Measurements from ENCODE around the gene VILL. TPM values are rescaled to one million over a fixed set of nuclear protein-coding genes. Genes with fewer than 3 reads are reported as not detected.

VILL gene
- total RNA-seq, 2 donors from 2014 or later: 3.4 to 5.9 TPM

DNA sequence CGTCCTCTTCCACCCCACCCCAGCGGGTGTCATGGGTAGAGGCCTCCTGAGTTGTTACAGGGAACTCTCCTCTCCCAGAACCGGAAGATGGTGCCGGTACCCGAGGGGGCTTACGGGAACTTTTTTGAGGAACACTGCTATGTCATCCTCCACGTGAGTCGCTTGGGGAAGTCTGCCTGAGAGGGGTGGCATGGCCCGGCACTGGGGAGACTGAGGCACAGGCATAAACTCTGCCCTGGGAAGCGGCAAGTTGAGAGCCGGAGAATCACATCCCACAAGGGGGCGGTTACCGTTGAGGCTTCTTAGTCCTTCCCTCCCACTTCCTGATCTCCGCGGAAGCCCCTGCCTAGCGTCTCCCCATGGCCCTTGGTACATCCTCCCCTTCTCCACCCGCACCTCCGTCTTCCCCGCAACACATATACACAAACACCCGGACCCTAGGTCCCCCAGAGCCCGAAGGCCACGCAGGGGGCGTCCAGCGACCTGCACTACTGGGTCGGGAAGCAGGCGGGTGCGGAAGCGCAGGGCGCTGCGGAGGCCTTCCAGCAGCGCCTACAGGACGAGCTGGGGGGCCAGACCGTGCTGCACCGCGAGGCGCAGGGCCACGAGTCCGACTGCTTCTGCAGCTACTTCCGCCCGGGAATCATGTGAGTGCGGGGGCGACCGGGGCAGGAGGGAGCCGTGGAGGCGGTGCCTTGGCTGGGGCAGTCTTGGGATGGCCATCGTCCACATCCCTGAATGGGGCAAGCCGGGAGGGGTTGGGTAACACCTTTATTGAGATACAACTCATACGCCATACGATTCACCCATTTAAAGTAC is 3.4 kb downstream of the VILL start:
- intact Hi-C loops (cut with DNase I): no loop called here
- DNase-seq (ENCODE audit: low spot score): peak; percentile 95

DNA sequence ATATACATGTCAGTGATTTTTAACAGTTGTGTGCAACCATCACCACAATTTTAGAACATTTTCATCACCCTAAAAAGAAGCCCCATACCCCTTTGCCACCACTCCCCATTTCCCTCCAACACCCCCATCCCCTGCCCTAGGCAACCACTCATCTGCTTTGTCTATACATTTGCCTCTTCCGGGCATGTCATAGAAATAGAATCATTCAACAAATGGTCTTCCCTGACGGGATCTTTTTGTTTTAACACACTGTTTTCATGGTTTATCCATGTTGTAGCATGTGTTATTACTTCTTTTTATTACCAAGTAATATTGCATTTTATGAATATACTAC is 4.0 kb downstream of the VILL start:
- no peak for DNase-seq (ENCODE audit: low spot score)
- intact Hi-C loops (cut with DNase I): no loop called here

DNA sequence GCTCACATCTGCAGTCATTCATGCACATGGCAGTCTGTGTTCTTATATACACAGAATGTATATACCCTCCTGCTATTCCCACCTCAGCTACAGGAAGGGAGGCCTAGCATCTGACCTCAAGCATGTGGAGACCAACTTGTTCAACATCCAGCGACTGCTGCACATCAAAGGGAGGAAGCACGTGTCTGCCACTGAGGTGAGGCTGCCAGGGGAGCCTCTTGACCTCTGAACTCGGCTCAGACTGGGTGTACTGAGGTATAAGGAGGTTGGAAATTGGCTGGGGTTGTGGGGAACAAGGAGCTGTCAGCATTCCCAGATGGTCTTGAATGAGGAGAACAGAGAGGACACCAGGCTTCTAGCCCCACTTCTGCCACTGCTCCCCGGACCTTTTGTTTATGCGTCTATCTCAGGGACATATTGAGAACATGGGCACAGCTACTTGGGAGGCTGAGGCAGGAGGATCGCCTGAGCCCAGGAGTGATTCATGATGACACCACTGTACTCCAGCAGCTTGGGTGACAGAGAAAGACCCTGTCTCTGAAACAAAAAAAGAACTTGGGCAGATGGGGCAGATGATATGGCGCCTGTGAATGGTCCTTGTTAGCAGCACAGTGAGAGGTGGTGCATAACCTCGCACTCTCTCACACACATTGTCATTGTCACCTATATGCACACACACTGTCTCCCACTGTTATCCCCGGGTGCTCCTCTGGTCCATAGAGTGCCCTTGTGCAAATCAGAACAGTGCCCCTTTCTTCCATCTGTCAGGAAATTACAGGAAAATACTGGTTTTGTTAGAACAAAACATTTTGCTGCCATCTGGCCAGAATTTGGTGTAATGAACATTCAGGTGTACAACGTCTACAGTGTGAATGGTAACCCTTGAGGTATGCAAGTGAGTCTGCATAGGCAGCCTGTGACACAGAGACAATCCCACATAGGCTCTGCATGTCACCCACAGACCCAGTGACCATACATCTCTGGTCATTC is 5.4 kb downstream of the VILL start:
- intact Hi-C loops (cut with DNase I): no loop called here
- DNase-seq (ENCODE audit: low spot score): peak; percentile 36

DNA sequence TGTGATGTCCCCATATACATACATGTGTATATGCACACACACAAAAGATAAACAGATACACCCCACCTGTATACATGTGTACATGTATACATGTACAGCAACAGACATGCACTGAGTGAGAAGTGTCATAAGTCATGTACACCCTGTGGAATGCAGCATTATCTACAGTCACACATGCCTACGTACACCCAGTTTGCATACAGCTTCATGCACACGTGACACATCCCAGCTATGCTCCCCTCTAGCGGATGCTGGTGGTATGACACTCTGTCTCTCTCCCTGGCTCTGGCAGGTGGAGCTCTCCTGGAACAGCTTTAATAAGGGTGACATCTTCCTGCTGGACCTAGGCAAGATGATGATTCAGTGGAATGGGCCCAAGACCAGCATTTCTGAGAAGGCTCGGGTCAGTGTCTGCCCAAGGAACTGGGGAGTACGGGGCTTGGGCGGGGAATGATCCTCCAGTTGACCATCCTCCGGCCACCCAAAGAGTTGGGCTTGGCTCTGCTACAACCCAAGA is 6.3 kb downstream of the VILL start:
- intact Hi-C loops (cut with DNase I): no loop called here
- peak; percentile 89 for DNase-seq (ENCODE audit: low spot score)

DNA sequence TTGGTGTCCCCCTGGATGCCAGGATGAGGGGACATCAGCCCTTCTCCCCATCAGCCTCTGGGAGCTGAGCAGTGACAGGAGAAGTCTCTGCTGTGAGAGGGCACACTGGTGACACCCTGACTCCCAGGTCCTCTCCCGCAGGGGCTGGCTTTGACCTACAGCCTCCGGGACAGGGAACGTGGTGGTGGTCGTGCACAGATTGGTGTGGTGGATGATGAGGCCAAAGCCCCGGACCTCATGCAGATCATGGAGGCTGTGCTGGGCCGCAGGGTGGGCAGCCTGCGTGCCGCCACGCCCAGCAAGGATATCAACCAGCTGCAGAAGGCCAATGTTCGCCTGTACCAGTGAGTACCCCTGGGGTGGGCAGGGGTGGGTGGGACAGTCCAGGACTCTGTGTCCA is 6.8 kb downstream of the VILL start:
- peak; percentile 72 for DNase-seq (ENCODE audit: low spot score)

DNA sequence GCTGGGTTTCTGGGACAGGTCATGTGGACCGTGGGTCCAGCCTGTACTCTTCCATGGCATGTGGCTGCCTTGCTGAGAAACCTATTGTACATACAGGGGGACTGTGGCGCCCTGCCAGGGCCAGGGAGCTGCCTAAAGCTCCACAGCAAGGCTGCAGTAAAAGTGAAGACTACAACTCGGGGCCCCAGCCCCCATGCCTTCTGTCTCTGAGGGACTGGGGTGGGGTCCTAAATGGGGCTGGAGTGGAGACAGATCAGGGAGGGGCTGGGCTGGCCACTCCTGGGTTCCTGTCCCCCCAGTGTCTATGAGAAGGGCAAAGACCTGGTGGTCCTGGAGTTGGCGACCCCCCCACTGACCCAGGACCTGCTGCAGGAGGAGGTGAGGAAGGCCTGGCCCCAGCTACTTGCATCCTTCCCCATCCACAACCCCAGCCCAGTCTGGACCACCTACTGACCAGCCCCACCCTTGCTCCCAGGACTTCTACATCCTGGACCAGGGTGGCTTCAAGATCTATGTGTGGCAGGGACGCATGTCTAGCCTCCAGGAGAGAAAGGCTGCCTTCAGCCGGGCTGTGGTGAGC is 7.3 kb downstream of the VILL start:
- DNase-seq (ENCODE audit: low spot score): peak; percentile 78
- intact Hi-C loops (cut with DNase I): no loop called here

More for the DNA sequence above, 6.8 kb downstream of the VILL start:
- intact Hi-C loops (cut with DNase I): no loop called here

DNA sequence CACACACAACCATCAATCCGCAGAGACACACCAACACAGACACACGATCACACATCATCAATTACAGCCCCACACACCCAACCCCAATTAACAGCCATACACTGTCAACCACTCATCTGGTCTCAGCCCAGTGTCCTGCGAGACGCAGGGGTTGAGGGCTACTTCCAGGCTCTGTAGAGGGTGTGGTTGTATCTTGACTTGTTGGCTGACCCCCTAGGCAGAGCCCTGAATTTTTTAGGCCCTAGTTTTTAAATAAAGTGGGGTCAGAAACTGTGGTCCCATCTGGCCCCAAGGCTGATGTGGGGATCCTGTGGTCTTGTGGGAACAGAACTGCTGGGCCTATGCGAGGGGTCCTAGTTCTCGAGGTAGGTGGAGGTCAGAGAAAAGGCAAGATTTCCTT is 9.2 kb downstream of the VILL start:
- DNase-seq (ENCODE audit: low spot score): peak; percentile 25
- intact Hi-C loops (cut with DNase I): no loop called here

DNA sequence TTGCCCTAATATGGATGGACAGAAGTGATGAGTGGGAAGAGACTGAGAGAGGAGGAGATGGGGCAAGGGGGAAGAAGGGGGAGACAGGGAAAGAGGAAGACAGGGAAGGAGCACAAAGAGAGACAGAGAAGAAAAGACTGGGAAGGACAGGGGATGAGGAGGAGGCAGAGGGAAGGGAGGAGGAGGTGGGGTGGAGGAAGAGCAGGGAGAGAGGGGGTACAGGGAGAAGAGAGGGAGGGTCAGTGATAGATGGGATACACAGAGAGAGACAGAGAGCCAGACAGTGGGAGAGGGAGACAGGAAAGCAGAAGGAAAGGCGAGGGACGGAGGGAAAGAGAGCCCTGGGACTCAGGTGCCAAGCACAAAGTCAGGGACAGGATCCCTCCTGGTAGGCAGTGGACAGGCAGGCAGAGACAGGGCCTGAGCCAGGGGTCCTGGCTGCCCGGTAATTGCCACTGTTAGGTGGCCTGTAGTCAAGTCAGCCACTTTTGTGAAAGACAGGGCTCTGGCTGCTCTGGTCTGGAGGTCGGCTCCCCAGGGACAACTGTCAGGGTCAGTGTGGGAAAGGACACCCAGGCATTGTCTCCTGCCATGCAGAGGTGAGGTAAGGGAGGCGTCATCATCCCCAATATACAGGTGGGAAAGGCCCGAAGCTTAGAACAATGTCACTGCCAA is 9.8 kb downstream of the VILL start:
- DNase-seq (ENCODE audit: low spot score): peak; percentile 68
- intact Hi-C loops (cut with DNase I): no loop called here

DNA sequence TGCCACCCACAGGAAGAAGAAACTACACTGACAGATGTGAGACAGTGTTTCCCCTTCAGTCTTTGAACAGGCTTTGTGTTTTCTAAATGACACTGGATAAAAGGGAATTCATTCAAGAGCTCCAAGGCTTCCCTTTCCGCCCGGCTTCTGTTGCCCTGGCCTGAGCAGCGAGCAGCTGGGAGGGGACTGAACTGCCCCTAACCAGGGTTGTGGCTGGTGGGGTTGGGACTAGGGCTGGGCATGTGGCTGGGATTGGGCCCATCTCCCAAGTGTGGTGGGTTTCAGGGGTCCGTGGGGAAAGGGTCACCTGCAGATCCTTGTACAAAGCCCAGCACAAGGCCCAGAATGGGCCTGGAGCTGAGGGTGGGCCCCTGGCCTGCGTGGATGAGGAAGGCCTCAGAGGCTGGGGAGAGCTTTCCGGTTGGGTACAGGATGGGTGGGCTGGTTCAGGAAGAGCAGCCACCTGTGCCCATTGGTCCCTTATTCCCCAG is 10.4 kb downstream of the VILL start:
- intact Hi-C loops (cut with DNase I): no loop called here

DNA sequence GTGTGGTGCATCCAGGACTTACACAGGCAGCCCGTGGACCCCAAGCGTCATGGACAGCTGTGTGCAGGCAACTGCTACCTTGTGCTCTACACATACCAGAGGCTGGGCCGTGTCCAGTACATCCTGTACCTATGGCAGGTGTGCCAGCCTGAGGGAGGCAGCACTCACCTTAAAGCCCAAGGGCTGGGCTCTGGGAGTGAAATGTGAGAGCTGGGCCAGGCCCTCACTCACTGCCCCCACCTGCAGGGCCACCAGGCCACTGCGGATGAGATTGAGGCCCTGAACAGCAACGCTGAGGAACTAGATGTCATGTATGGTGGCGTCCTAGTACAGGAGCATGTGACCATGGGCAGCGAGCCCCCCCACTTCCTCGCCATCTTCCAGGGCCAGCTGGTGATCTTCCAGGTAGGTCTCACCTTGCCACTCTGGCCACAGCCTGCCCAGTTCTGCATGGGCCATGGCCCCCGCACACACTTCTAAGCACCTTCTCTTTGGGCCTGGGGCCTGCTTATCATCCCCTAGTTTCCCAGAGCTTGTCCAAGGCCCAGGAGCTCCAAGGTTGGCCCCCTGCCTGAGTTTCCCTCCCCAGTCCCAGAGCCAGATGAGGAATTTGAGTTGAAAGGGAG is 11.0 kb downstream of the VILL start:
- peak; percentile 72 for DNase-seq (ENCODE audit: low spot score)
- intact Hi-C loops (cut with DNase I): no loop called here

More for the DNA sequence above, 10.4 kb downstream of the VILL start:
- peak; percentile 64 for DNase-seq (ENCODE audit: low spot score)

DNA sequence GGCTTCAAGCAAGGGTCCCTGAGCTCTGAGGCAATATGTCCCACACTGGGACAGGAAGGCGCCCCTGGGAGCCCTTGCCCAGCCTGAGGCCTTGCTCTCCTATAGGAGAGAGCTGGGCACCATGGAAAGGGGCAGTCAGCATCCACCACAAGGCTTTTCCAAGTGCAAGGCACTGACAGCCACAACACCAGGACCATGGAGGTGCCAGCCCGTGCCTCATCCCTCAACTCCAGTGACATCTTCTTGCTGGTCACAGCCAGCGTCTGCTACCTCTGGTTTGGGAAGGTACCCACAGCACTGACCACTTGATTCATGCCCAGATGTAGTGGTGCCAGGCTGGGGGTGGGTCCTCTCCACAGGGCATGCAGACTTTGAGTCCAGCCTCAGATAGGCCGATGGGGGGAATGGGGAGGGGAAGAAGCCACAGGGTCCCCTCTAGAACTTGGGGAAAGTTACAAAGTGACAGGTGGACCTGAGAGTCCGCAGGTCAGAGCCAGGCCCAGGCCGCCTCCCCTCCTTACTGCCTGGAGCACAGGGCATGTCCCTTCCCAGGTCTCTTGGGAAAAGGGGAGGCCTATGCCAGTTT is 11.8 kb downstream of the VILL start:
- DNase-seq (ENCODE audit: low spot score): peak; percentile 71
- intact Hi-C loops (cut with DNase I): no loop called here

DNA sequence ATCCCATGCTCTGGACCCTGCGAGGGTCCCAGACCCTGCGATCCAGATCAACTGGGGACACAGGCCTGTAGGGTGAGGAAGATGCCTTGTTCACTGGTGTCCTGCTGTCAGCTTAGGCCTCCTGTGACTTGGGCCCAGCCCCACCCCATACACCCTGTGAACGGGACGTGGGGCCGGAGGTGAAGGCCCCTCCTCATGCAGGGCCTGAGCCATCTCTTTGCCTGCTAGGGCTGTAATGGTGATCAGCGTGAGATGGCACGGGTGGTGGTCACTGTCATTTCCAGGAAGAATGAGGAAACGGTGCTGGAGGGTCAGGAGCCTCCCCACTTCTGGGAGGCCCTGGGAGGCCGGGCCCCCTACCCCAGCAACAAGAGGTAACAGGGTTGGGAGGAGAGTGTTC is 12.4 kb downstream of the VILL start:
- DNase-seq (ENCODE audit: low spot score): peak; percentile 71
- intact Hi-C loops (cut with DNase I): no loop called here

DNA sequence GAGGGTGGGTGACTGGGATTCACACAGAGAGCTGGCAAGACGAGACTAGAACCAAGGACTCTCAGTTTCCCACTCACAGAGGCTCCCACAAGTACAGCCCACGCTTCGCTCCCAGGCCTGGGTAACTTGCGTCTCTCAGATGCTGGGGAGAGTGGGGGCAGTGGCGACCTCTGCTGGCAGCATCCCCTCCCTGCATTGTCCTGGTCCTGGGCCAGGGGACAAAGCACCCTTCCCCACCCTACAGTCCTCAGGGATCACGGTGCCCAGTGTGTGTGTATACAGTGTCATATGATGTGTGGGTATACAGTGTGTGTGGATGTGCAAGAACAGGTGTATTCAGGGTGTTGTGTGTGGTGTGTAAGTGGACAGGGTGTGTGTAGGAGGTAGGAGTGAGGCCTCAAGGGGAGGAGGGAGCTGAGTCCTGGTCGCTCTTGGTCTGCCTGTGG is 12.8 kb downstream of the VILL start:
- intact Hi-C loops (cut with DNase I): no loop called here
- DNase-seq (ENCODE audit: low spot score): peak; percentile 89

DNA sequence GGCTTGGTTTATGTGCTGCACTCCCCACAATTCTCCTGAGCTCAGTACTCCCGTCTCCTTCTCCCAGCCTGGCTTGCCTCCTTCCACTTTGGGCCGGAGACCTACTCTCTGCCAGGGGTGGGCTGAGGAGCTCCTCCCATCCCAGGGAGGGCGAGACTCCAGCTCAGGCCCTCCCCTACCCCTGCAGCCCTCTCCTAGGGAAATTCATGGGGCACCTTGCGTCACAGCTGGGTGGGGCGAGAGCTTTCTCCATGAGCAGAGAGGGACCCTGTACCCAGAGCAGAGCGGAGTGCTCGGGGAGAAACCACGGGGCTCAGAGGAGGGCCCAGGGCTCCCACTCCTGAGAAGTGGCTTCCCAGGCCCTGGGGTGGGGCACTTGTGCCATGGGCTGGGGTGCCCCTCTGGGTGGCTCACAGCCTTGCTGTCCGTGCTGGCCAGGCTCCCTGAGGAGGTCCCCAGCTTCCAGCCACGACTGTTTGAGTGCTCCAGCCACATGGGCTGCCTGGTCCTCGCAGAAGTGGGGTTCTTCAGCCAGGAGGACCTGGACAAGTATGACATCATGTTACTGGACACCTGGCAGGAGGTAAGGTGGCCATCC is 13.3 kb downstream of the VILL start:
- DNase-seq (ENCODE audit: low spot score): peak; percentile 80
- intact Hi-C loops (cut with DNase I): no loop called here

DNA sequence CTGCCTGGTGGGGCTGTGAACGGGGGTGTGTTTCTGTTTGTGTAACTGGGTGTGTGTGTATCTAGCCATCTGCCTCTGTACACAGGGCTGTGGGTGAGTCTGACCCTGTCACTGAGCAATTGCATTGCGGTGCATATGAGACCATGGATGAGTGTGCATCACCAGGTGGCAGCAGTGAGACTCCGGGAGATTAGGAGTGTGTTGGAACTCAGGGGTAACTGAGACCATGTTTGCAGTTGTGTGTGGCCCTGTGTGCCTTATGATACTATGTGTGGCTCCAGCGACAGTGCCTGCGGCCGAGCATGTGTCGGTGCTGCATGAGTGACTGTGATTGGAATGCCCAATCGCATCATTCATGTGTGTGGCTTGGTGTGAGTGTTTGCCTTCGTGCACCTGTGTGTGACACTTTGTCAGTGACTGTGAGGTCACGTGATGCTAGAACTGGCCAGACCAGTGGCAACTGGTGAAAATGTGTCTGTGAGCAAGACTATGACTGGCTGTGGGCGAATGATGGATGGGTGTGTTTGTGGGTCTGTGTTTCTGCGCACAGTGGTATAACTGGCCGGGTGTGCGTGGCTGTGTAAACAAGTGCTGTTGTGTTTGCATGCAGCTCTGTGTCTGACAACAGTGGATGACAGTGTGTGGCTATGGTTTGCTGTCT is 14.0 kb downstream of the VILL start:
- peak; percentile 90 for DNase-seq (ENCODE audit: low spot score)
- intact Hi-C loops (cut with DNase I): no loop called here

DNA sequence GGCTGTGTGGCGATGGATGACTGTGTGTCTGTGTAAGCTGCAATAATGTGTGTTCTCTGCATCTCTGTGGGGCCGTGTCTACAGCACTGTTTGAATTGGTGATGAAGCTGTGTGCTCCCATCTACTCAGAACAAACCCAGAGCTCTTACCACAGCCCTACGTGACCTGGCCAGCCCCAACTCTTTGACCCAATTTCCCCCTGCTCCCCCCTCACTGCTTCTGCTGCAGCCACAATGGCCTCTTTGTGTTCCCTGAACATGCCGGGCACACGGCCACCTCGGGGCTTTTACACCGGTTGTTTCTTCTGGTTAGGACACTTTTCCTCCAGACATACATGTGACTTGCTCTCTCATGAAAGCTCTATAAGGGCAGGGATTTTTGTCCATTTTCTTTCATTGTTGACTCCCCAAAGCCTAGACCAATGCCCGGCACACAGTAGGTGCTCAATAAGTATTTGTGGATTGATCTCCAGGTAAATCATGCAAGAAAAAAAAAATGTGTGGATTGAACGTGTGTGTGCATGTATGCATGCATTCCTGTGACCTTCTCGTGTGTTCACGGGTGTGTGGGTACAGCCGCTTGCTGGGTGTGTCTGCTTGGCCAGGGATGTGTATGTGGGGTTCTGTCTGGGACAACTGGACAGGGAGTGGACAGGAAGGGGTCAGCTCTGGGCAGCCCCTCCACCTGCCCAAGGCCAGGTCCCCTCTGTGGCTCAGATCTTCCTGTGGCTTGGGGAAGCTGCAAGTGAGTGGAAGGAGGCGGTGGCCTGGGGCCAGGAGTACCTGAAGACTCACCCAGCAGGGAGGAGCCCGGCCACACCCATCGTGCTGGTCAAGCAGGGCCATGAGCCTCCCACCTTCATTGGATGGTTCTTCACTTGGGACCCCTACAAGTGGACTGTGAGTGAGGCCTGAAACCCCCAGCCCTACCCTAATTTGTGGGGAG is 14.8 kb downstream of the VILL start:
- intact Hi-C loops (cut with DNase I): no loop called here

More for the DNA sequence above, 14.8 kb downstream of the VILL start:
- DNase-seq (ENCODE audit: low spot score): peak; percentile 79

Data from posterior vena cava (tissue), 2 donors.